GM13976 (cell line): Measurements from ENCODE around the gene RSPH4A.
"Not testable (repeated sequence)": the region's sequence is repeated elsewhere in the genome, so short reads cannot be mapped to it uniquely, and the experiment has no call there.

Experiments
- DNase-seq: peaks from one replicate; pipeline ENCODE4 v3.0.0; 2012; ENCODE audit warnings: low spot score
- in situ Hi-C: fragments of 300-500 bp; cut with MboI; formaldehyde crosslinking; loops from one replicate; pipeline ENCODE4 v1.12.0; 2022; ENCODE audit warnings: low sequenced_read_pairs, mixed read lengths, inconsistent platforms; ENCODE audit not compliant: unreplicated experiment
- TF ChIP-seq, protein P1 (sequence below): IDR thresholded peaks from 2 replicates; pipeline ENCODE4 v1.5.1; 2012; ENCODE audit warnings: borderline replicate concordance, mild to moderate bottlenecking; ENCODE audit not compliant: insufficient read depth; ENCODE audit errors: extremely low read depth, missing control alignments, control extremely low read depth

Gene RSPH4A

GRCh38 chr6:116595247-116595646 is 21.0 kb upstream of the RSPH4A start:
- in situ Hi-C loops: no loop called here
- TF ChIP-seq, protein P1, sequence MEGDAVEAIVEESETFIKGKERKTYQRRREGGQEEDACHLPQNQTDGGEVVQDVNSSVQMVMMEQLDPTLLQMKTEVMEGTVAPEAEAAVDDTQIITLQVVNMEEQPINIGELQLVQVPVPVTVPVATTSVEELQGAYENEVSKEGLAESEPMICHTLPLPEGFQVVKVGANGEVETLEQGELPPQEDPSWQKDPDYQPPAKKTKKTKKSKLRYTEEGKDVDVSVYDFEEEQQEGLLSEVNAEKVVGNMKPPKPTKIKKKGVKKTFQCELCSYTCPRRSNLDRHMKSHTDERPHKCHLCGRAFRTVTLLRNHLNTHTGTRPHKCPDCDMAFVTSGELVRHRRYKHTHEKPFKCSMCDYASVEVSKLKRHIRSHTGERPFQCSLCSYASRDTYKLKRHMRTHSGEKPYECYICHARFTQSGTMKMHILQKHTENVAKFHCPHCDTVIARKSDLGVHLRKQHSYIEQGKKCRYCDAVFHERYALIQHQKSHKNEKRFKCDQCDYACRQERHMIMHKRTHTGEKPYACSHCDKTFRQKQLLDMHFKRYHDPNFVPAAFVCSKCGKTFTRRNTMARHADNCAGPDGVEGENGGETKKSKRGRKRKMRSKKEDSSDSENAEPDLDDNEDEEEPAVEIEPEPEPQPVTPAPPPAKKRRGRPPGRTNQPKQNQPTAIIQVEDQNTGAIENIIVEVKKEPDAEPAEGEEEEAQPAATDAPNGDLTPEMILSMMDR: no peak
- DNase-seq: no peak

DNA sequence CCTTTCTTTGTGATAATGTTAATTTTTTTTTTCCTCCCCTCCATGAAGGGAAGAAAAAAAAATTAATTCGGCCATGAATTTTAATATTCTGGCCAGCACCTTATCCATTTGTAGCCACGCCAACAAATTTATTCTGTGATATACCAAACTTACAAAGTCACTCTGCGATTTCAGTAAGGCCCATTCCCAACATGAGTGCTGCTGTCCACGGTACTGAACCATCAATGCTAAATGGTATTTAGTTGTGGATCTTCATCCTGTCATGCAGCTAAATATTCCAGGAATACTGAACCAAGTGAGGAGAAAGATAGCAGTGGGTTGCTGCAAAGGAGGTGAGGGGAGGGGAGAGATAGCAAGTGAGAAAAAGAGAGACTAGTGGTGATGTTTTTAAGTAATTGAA is 19.5 kb upstream of the RSPH4A start:
- no peak for DNase-seq
- TF ChIP-seq, protein P1: no peak
- in situ Hi-C loops: no loop called here

DNA sequence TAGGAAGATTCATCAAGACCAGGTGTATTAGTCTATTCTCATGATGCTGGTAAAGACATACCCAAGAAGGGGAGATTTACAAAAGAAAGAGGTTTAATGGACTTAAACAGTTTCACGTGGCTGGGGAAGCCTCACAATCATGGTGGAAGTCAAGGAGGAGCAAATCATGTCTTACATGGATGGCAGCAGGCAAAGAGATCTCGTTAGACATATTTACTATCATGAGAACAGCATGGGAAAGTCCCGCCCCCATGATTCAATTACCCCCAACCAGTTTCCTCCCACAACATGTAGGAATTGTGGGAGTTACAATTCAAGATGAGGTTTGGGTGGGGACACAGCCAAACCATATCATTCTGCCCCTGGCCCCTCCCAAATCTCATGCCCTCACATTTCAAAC is 12.4 kb upstream of the RSPH4A start:
- DNase-seq, in situ Hi-C loops: not testable (repeated sequence)

DNA sequence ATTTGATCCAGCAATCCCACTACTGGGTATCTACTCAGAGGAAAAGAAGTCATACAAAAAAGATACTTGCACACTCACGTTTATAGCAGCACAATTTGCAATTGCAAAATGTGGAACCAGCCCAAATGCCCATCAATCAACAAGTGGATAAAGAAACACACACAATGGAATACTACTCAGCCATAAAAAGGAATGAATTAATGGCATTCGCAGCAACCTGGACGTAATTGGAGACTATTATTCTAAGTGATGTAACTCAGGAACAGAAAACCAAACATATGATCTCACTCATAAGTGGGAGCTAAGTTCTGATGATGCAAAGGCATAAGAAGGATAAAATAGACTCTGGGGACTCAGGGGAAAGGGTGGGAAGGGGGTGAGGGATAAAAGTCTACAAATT is 11.4 kb upstream of the RSPH4A start:
- in situ Hi-C loops, DNase-seq: not testable (repeated sequence)

GRCh38 chr6:116605935-116606334 is 10.3 kb upstream of the RSPH4A start:
- in situ Hi-C loops: no loop called here
- TF ChIP-seq, protein P1: no peak
- no peak for DNase-seq

GRCh38 chr6:116611056-116611455 is 5.2 kb upstream of the RSPH4A start:
- in situ Hi-C loops: no loop called here
- TF ChIP-seq, protein P1: no peak
- DNase-seq: no peak

GRCh38 chr6:116616737-116617053 is 416 bp downstream of the RSPH4A start:
- peak; percentile 36 for DNase-seq
- TF ChIP-seq, protein P1: no peak
- in situ Hi-C loops: no loop called here

DNA sequence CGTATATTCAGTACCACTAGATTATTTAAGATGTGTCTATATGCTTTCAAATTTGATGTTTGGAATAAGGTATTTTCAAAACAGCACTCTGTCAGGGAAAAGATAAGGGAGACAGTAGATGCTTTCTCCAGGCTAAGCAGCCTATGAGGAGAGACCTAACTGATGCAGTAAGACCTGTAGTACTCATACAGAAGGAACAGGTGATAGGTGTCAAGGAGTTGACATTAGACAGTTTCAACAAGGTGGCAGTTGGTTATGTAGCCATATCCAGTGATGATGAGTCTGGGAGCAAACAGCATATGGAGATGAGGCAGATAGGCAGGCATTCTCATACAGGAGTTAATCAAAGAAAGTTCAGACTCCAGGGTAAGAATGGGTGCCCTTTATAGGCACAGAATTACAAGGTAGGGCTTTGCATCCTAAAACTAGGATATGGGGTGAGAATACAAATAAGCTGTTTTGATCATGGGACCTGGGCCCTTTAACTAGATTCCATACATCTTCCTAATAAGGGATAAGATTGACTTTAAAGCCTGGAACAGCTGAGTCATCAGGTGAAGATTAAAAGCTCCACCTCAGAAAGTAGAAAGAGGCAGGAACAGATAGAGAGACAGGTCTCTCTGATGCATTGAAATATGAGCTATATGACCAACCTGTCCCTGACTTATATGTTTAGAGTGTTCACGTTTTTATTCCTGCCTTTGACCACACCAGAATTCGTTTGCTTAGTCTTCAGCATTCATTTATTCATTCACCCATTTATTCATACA is 7.9 kb downstream of the RSPH4A start:
- in situ Hi-C loops: no loop called here
- DNase-seq: no peak
- TF ChIP-seq, protein P1: no peak
